Nephron progenitor cell (in vitro differentiated cells): ENCODE data around the gene PRICKLE4.
A peak's percentile ranks its signal among the peaks of the same experiment; 100 is the strongest.

Experiments
- DNase-seq: peaks from one replicate; pipeline ENCODE4 v3.0.0; 2021
- H3K27ac Mint-ChIP-seq: 2 replicates; pipeline ENCODE4 v1.8.0; 2021; ENCODE audit warnings: mild to moderate bottlenecking, moderate library complexity, mixed read lengths
- H3K27me3 Mint-ChIP-seq: 2 replicates; pipeline ENCODE4 v1.8.0; 2021; ENCODE audit warnings: mild to moderate bottlenecking, low read depth, mixed read lengths; ENCODE audit not compliant: poor library complexity
- H3K36me3 Mint-ChIP-seq: 2 replicates; pipeline ENCODE4 v1.8.0; 2021; ENCODE audit warnings: low read depth, mixed read lengths
- H3K4me1 Mint-ChIP-seq: 2 replicates; pipeline ENCODE4 v1.8.0; 2021; ENCODE audit warnings: mixed read lengths
- H3K4me3 Mint-ChIP-seq: 2 replicates; pipeline ENCODE4 v1.8.0; 2021; ENCODE audit warnings: mild to moderate bottlenecking, moderate library complexity, mixed read lengths
- H3K9me3 Mint-ChIP-seq: 2 replicates; pipeline ENCODE4 v1.8.0; 2021; ENCODE audit warnings: mild to moderate bottlenecking, moderate library complexity, mixed read lengths
- TF ChIP-seq, protein P1 (sequence below): fragments of 200-600 bp; sonication (generic); IDR thresholded peaks from 2 replicates; pipeline ENCODE4 v1.5.0; 2021; ENCODE audit warnings: antibody characterized with exemption

The PRICKLE4 gene

DNA sequence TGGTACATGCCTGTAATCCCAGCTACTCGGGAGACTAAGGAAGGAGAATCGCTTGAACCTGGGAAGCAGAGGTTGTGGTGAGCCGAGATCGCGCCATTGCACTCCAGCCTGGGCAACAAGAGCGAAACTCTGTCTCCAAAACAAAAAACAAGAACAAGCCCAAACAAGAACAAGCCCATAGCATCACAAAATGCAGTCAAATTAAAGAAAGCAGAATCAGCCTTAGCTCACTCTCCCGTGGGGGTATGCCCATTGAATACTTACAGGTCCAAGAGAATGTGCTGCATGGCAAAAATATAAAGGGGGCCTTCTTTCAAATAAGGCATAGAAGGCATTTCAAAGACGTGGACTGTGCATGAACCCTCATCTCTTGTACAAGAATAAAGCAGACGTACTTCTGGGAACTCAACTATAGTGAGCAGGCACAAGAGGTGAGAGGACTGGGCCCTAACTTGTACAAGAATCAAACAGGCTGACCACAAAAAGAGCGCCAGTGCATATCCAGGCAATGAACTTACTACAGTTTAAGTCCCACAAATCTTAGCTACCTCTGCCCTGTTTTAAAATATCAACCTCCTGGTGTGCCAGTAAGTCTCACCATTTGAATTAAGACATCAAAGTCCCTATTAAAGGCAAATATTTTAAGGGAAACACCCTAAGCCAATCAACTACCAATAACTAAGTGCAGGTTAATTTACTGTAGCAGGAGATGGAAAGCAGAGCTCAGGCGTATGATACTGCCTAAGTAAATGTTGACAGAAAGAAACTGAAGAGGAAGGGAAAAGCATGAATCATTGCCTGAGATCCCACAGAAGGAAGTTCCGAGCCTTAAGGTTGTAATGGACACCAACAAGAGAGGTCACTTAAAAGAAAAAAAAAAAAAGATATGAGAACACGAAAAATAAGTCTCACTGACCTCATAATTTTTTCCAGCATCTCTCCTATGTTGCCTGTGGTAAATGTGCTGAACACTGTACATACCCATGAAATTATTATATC lies 44.3 kb downstream of the PRICKLE4 start:
- H3K9me3 Mint-ChIP-seq: no peaks in the 10 kb centered on the region
- peaks cover 15% of the 10 kb centered on the region for H3K4me1 Mint-ChIP-seq
- TF ChIP-seq, protein P1, sequence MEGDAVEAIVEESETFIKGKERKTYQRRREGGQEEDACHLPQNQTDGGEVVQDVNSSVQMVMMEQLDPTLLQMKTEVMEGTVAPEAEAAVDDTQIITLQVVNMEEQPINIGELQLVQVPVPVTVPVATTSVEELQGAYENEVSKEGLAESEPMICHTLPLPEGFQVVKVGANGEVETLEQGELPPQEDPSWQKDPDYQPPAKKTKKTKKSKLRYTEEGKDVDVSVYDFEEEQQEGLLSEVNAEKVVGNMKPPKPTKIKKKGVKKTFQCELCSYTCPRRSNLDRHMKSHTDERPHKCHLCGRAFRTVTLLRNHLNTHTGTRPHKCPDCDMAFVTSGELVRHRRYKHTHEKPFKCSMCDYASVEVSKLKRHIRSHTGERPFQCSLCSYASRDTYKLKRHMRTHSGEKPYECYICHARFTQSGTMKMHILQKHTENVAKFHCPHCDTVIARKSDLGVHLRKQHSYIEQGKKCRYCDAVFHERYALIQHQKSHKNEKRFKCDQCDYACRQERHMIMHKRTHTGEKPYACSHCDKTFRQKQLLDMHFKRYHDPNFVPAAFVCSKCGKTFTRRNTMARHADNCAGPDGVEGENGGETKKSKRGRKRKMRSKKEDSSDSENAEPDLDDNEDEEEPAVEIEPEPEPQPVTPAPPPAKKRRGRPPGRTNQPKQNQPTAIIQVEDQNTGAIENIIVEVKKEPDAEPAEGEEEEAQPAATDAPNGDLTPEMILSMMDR: no peak
- H3K36me3 Mint-ChIP-seq: peaks cover 15% of the 10 kb centered on the region
- no peak for DNase-seq
- H3K4me3 Mint-ChIP-seq: no peak overlapping the region
- no peaks in the 10 kb centered on the region for H3K27me3 Mint-ChIP-seq
- H3K27ac Mint-ChIP-seq: no peak overlapping the region

DNA sequence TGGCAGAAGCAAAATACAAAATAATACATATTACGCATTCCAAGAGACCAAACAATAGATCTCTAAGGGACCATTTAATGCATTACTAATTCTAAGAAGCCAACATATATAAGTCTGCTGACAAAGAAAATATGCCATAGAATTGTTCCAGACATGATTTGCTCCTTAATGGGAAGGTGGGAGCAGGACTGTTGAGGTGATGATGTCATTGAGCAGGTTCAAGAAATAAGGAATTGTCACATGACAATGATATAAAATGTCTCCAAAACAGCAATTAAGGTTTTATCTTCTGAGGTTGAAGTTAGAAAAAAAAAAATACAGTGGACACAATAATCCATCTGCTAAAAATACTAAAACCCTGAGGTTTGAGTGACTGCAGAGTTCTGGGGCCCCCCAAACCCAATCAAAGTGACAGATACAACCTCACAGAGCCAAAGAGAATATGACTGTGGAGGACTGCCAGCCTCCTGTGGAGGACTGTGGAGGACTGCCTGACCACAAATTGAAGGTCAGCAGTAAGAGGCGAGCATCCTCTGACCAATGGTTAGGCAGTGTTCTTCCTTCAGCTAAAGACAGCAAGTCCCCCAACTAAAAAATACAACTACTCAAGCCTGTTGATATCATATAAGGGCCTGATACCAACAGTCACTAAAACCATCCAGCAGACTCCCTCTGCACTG lies 45.9 kb downstream of the PRICKLE4 start:
- Mint-ChIP-seq H3K27me3 (no peaks in the 10 kb centered on the region), H3K36me3 (peaks cover 11% of the 10 kb centered on the region), H3K27ac (no peak overlapping the region), H3K9me3 (no peaks in the 10 kb centered on the region), H3K4me1 (peaks cover 15% of the 10 kb centered on the region), H3K4me3 (no peak overlapping the region)
- DNase-seq: no peak
- TF ChIP-seq, protein P1: no peak

DNA sequence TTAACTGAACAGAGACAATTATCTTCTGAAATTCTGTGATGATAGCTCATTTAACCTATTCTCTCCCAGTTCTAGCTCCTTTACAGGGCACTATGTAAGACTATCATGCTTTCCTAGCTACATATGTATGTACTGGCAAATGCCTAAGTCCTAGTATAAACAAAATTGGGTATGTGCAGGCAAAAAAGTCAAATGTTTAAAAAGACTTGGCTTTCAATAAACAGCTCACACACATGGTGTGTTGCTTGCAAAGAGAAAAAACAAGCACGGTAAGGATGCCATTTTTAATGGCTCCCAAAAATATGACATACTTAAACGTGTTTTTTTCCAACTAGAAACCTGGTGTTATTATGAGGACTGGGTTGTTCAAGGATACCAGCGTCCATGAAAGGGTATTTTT lies 51.7 kb downstream of the PRICKLE4 start:
- Mint-ChIP-seq H3K36me3 (peaks cover 39% of the 10 kb centered on the region), H3K27me3 (no peaks in the 10 kb centered on the region), H3K9me3 (peaks cover 4% of the 10 kb centered on the region), H3K4me3 (no peak overlapping the region), H3K27ac (no peak overlapping the region), H3K4me1 (no peaks in the 10 kb centered on the region)
- DNase-seq: no peak
- TF ChIP-seq, protein P1: no peak

DNA sequence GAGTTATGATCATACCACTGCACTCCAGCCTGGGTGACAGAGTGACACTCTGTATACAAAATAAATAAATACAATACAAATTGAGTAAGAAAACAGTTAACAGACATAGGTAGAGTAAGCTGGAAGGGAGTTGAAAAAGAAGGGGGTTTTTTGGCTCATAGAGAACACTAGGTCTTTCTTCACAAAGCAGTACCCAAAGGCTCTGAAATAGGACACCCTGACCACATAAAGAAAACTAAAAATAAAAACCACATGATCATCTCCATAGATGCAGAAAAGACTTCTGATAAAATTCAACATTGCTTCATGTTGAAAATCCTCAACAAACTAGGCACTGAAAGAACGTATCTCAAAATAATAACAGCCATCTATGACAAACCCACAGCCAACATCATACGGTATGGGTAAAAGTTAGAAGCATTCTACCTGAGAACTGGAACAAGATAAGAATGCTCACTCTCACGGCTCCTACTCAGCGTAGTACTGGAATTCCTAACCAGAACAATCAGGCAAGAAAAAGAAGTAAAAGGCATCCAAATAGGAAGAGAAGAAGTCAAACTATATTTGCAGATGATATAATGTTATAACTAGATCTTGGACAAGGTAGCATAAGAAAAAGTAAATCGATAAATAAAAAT lies 55.6 kb downstream of the PRICKLE4 start:
- TF ChIP-seq, protein P1: no peak
- Mint-ChIP-seq H3K4me1 (no peaks in the 10 kb centered on the region), H3K27ac (no peak overlapping the region), H3K36me3 (peaks cover 66% of the 10 kb centered on the region), H3K9me3 (peaks cover 8% of the 10 kb centered on the region), H3K4me3 (no peak overlapping the region), H3K27me3 (no peaks in the 10 kb centered on the region)
- DNase-seq: no peak

DNA sequence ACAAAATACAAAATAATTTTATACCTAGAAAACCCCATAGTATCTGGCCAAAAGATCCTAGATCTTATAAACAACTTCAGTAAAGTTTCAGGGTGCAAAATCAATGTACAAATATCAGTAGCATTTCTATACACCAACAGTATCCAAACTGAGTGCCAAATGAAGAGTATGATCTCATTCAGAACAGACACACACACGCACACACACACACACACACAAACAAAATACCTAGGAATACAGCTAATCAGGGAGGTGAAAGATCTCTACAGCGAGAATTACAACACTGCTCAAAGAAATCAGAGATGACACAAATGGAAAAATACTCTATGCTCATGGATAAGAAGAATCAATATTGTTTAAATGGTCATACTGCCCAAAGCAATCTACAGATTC lies 56.1 kb downstream of the PRICKLE4 start:
- H3K9me3 Mint-ChIP-seq: peaks cover 8% of the 10 kb centered on the region
- H3K4me3 Mint-ChIP-seq: no peak overlapping the region
- no peaks in the 10 kb centered on the region for H3K4me1 Mint-ChIP-seq
- TF ChIP-seq, protein P1: no peak
- no peak for DNase-seq
- H3K27ac Mint-ChIP-seq: peak overlapping the region; percentile 6
- H3K27me3 Mint-ChIP-seq: no peaks in the 10 kb centered on the region
- peaks cover 68% of the 10 kb centered on the region for H3K36me3 Mint-ChIP-seq
